Measurements from ENCODE around the gene JAKMIP1.

DNA sequence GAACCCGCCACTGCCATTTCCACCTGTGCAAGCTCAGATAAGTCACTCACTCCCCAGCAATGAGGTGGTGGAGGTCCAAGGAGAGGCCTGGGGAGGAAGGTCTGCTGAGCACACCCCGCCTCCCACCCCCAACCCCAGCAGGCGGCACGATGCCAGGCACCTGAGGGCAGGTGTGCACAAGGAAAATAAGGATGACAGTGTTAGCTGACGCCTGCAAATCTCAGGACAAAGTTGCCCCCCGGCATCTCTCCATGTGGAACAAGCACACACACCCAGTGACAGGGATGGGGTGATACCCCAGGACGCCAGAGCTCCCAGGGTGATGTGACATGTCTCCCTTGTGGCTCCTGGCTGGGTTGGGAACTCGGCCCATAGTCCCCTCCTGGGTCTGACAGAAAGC, 9.9 kb downstream of the JAKMIP1 start:
- no peak for TF ChIP-seq BHLHE40 (IDR thresholded peaks at IDR 0.05; ENCODE audit: borderline replicate concordance)
- TF ChIP-seq TARDBP (IDR thresholded peaks at IDR 0.05), result no peak
- TF ChIP-seq ELF4 (IDR thresholded peaks at IDR 0.05), result no peak
- no peak for TF ChIP-seq FOXM1 (IDR thresholded peaks at IDR 0.05; ENCODE audit: borderline replicate concordance)
- no peak for TF ChIP-seq LEF1 (IDR thresholded peaks at IDR 0.05; ENCODE audit: borderline replicate concordance)
- no peak for TF ChIP-seq FOXK2 (IDR thresholded peaks at IDR 0.05)
